Measurements from ENCODE around the gene RFX3. TPM values are rescaled to one million over a fixed set of nuclear protein-coding genes. Genes with fewer than 3 reads are reported as not detected.
A peak's percentile ranks its signal among the peaks of the same experiment; 100 is the strongest.

RFX3 gene
- polyA plus RNA-seq, 1 donor from 2014 or later = 5.0 TPM

DNA sequence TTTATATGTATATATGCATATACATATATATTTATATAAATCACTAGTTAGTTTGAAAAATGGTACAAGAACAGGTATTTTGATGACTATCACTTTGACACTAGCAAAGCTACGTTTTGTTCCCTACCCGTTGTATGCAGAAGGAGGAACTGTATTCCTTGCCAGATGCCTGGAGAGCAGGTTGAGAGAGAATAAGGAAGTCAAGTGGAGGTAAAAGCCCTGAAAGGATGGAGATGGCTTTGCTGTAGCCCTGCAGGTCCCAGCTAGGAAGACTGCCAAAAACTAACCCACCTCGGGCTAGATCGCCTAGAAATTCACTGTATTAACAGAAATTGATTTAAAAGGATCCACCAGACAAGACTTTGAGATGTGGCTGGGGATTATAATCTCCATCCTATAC is 229.3 kb downstream of the RFX3 start:
- H3K27ac Mint-ChIP-seq = no peak overlapping the region
- H3K9me3 Mint-ChIP-seq = no peaks in the 10 kb centered on the region

DNA sequence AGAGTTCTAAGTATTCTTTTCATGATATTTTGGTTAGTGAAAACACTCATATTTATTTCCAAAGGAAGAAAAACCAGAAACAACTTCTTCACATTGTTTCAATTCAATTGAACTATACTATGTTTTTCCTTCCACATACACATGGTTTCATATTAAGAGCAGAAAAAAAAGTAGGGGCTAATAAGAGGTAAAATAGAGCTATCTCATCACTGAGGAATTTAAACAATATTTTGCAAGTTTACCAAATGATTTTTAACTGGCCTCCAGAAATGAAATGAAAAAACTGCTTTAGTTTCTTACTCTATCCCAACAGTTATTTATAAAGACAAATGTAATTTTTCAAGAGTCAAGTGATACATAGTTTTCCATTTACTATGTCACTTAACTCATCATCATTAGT is 233.5 kb downstream of the RFX3 start:
- Mint-ChIP-seq H3K4me1 (no peaks in the 10 kb centered on the region), H3K27me3 (no peaks in the 10 kb centered on the region), H3K36me3 (peaks cover 23% of the 10 kb centered on the region), H3K9me3 (no peaks in the 10 kb centered on the region), H3K27ac (no peak overlapping the region), H3K4me3 (no peak overlapping the region)

More for the DNA sequence above, 229.3 kb downstream of the RFX3 start:
- Mint-ChIP-seq H3K4me1 (peaks cover 6 to 11% (median 8%) of the 10 kb centered on the region in 3 donors), H3K27me3 (no peaks in the 10 kb centered on the region), H3K4me3 (peak overlapping the region in 1 of 4 donors; percentile 55), H3K36me3 (peaks cover 6% of the 10 kb centered on the region)

DNA sequence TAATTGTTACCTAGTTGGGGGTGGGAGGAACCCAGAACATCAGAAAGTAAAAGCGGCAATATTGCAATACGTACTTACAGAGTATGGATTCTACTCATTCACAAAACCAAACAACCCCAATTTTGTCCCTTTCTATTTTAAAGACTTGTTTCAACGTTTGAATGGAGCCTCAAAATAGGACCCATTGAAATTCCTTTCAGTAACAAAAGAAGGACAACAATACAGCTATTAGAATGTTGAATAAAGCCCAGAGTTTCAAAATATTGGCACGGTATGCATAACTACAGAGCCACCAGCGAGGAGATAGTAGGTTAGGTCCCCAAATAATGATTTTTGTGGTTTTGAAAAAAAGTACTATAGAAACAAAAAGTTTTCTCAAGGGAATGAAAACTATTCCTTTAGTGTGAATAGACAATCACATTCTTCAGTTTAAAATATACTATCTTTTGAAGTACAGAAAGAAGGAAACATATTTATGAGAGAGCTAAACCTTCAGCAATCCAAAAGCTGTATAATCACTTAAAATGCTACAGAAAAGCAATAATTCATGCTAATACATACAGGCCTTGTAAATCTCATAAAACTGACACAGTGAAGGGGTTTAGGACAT is 235.5 kb downstream of the RFX3 start:
- Mint-ChIP-seq H3K4me3 (no peak overlapping the region), H3K4me1 (no peaks in the 10 kb centered on the region), H3K27me3 (no peaks in the 10 kb centered on the region), H3K9me3 (peaks cover 0 to 3% (median 0%) of the 10 kb centered on the region in 3 donors), H3K27ac (no peak overlapping the region), H3K36me3 (peaks cover 27% of the 10 kb centered on the region)

DNA sequence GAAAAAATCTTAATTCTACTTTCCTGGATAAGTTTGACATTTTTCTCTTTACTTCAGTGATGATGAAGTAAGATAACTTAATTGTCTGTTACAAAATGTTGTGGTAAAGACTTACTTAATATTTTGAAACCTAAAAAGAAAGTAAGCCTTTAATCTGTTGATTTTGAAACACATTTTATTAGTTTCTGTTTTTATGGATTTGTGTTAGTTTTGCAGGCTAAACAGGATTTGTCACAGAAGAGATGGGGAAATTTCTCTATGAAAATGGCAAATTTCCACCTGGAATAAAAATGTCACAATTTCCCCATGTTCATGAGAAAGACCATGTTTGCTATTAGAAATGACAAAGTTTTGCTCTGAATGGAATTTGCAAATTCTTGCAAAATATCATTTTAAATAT is 237.1 kb downstream of the RFX3 start:
- no peaks in the 10 kb centered on the region for H3K4me1 Mint-ChIP-seq
- no peaks in the 10 kb centered on the region for H3K27me3 Mint-ChIP-seq
- no peak overlapping the region for H3K27ac Mint-ChIP-seq
- H3K36me3 Mint-ChIP-seq = peaks cover 33% of the 10 kb centered on the region
- H3K4me3 Mint-ChIP-seq = no peak overlapping the region
- peaks cover 0 to 3% (median 0%) of the 10 kb centered on the region in 3 donors for H3K9me3 Mint-ChIP-seq

DNA sequence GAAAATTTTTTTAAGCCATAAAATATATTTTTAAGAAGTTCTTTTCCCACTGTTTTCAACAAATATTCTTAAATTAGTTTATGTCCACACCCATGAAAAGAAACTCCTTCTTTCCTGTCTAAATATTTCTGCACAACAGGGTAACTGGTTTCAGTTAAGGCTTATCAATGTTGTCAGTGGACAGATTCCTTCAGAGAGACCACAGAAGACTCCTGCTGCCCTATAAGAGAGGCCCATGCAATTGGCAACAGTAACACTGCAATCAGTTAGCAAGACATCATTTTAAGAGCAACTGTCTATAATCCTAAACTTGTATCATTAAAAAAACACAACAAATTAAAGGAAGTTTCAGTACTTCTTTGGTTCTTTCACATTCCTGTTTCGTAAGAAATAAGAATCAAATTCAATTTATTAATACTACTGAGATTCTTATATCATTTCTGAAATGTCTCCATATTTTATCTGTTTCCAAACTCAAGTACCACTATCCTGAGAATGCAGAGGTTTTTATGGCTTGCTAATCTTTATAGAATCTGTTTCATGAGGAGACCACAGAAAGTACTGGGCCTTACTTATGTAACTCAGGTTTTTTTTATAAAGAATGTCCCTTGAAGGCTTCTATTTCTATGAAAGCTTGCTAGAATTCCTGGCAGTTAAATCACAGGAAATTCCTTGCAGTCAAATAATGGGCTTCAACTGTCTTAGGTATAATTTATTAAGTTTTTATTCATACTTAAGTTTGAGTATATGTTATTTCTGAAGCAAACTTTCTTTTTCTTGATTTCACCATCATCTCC is 240.2 kb downstream of the RFX3 start:
- Mint-ChIP-seq H3K4me1 (no peaks in the 10 kb centered on the region), H3K27ac (no peak overlapping the region), H3K4me3 (no peak overlapping the region), H3K36me3 (peaks cover 22% of the 10 kb centered on the region), H3K9me3 (peaks cover 0 to 3% (median 0%) of the 10 kb centered on the region in 3 donors), H3K27me3 (no peaks in the 10 kb centered on the region)

DNA sequence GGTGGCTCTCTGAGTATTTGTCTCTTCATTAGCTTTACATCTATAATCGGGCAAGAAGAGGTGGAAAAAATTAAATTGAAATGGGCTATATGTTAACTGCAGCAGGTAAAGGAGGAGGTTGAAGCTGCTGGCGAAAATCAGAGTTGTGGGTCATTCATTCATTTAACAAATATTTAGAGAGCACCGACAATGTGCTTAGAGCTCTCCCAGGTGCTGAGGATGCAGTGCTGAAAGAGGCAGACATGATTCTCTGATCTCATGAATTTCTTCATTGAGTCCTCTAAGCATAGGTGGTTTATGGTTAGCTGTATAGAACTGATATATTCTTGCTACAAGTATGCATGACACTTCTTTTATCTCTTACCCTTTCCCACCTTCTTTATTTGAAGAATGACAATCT is 243.4 kb downstream of the RFX3 start:
- Mint-ChIP-seq H3K36me3 (peaks cover 17% of the 10 kb centered on the region), H3K9me3 (peaks cover 0 to 3% (median 0%) of the 10 kb centered on the region in 3 donors)

DNA sequence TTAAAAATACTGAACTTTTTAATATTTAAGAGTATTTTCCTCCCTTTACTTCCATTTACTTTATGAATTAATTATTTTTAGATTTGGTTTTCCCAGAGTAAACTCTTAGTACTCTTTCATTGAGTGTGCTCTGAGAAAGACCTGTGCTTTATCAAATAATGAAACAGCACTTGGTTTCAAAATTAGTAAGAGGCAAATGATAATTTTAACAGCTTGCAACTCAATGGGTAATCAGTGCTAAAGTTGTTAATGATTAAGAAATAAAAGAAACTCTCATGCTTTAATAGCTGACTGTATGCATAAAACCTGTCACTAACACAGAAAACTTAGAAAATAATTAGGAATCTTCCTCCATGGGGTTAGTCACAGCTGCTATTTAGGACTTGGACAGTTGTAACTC is 244.4 kb downstream of the RFX3 start:
- no peaks in the 10 kb centered on the region for H3K9me3 Mint-ChIP-seq
- no peaks in the 10 kb centered on the region for H3K27me3 Mint-ChIP-seq
- H3K27ac Mint-ChIP-seq = no peak overlapping the region
- H3K4me1 Mint-ChIP-seq = peaks cover 2 to 9% (median 2%) of the 10 kb centered on the region in 3 donors
- H3K36me3 Mint-ChIP-seq = peaks cover 10% of the 10 kb centered on the region
- no peak overlapping the region for H3K4me3 Mint-ChIP-seq

More for the DNA sequence above, 243.4 kb downstream of the RFX3 start:
- no peaks in the 10 kb centered on the region for H3K27me3 Mint-ChIP-seq
- H3K4me3 Mint-ChIP-seq = no peak overlapping the region
- no peak overlapping the region for H3K27ac Mint-ChIP-seq
- peaks cover under 1 to 9% (median 2%) of the 10 kb centered on the region in 3 donors for H3K4me1 Mint-ChIP-seq

DNA sequence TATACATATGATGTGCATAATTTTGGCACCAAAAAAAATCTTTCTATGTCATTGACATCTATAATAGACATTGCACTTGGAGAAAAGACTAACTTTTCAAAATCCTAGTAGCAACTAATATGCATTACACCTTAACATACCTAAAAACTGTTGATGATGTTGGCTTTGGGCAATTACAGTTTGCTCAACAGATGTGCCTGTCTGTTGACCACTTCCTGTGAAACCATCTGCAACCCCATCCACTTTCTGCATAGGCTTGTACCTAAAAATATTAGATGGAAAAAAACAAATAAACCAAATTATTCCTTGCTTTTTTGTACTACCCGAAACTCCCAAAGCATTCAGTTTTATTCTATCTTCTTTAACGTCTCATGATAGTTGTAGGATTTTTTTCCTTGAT is 248.6 kb downstream of the RFX3 start:
- peaks cover 2 to 9% (median 2%) of the 10 kb centered on the region in 3 donors for H3K4me1 Mint-ChIP-seq
- H3K4me3 Mint-ChIP-seq = no peak overlapping the region
- no peak overlapping the region for H3K27ac Mint-ChIP-seq
- peaks cover 12% of the 10 kb centered on the region for H3K36me3 Mint-ChIP-seq
- H3K27me3 Mint-ChIP-seq = no peaks in the 10 kb centered on the region
- H3K9me3 Mint-ChIP-seq = peaks cover 0 to 3% (median 0%) of the 10 kb centered on the region in 3 donors

DNA sequence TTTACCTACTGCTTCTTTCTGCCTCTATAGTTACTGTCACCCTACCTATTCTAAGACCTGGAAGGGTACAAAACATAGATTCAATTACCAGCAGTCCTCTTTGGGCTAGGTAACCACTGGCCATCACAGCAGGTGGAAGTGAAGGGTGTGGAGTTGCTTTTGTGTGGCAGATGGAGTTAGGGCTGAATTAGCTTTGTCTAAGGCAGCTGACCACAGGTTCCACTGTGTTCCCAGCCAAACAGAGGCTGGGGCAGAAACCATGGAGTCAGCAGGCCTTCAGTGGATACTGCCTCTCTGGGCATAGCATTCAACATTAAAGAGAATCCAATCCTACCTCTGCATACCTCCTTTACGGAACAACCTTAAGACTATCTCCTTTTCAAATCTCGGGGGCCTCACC is 254.2 kb downstream of the RFX3 start:
- Mint-ChIP-seq H3K27ac (no peak overlapping the region), H3K27me3 (no peaks in the 10 kb centered on the region), H3K4me3 (no peak overlapping the region), H3K4me1 (no peaks in the 10 kb centered on the region), H3K9me3 (peaks cover 0 to 3% (median 0%) of the 10 kb centered on the region in 3 donors), H3K36me3 (peaks cover 13% of the 10 kb centered on the region)

DNA sequence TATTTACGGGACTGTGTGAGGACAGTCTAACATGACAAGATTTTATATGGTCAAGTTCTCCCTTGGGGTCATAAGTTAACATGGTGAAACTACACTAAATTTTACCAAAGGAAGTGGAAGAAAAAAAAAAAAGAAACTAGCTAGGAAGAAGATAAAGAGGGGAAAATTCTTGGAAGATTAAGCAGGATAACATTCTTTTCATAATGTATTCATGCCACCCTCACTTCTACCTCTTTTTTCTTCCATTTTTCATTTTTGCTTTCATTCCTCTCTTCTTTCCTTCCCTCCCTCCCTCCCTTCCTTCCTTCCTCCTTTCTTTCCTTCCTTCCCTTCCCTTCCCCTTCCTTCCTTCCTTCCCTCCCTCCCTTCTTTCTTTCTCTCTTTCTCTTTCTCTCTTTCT is 254.6 kb downstream of the RFX3 start:
- peaks cover 11% of the 10 kb centered on the region for H3K36me3 Mint-ChIP-seq
- no peak overlapping the region for H3K4me3 Mint-ChIP-seq
- no peaks in the 10 kb centered on the region for H3K27me3 Mint-ChIP-seq
- no peak overlapping the region for H3K27ac Mint-ChIP-seq
- peaks cover 0 to 3% (median 0%) of the 10 kb centered on the region in 3 donors for H3K9me3 Mint-ChIP-seq
- H3K4me1 Mint-ChIP-seq = no peaks in the 10 kb centered on the region

DNA sequence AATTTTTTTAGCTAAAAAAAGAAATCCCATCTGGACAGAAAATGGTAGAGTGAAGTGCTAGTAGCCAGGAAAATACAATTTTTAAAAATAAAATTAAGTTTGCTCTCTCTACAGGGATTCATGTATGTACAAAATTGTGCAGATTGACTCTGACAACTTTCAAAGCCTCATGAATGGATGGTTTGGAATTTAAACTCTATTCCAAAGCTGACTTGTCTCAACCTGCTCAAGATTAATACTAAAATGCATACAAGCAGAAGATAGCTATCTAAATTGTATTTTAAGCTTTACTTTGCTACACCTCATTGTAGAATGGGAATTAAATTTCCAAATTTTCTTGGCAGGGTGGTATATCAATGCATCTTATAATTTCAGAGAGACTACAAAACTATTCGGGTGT is 257.6 kb downstream of the RFX3 start:
- H3K27ac Mint-ChIP-seq = no peak overlapping the region
- no peaks in the 10 kb centered on the region for H3K27me3 Mint-ChIP-seq
- no peaks in the 10 kb centered on the region for H3K9me3 Mint-ChIP-seq
- no peaks in the 10 kb centered on the region for H3K4me1 Mint-ChIP-seq
- H3K4me3 Mint-ChIP-seq = no peak overlapping the region
- H3K36me3 Mint-ChIP-seq = peaks cover 7% of the 10 kb centered on the region

DNA sequence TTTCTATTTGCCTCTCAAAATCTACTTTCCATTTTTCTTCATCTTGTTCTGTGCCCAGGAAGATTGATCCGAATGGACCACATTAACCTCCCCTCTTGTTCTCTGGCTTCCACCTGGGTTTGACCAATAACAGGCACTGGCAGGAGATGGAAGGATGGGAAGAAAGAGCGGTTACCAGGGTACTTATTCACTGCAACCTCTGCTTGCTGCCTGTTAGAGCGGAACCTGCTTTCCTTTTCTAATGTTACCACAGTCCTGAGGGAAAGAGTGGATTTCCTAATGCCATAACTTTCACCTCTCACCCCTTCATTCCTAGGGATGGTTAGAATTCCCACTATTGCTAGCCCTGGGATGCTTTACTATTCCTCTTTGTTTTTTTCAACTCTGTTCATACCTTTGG is 262.1 kb downstream of the RFX3 start:
- H3K4me3 Mint-ChIP-seq = no peak overlapping the region
- no peaks in the 10 kb centered on the region for H3K27me3 Mint-ChIP-seq
- H3K4me1 Mint-ChIP-seq = no peaks in the 10 kb centered on the region
- no peaks in the 10 kb centered on the region for H3K9me3 Mint-ChIP-seq
- H3K27ac Mint-ChIP-seq = no peak overlapping the region
- H3K36me3 Mint-ChIP-seq = peaks cover 3% of the 10 kb centered on the region

DNA sequence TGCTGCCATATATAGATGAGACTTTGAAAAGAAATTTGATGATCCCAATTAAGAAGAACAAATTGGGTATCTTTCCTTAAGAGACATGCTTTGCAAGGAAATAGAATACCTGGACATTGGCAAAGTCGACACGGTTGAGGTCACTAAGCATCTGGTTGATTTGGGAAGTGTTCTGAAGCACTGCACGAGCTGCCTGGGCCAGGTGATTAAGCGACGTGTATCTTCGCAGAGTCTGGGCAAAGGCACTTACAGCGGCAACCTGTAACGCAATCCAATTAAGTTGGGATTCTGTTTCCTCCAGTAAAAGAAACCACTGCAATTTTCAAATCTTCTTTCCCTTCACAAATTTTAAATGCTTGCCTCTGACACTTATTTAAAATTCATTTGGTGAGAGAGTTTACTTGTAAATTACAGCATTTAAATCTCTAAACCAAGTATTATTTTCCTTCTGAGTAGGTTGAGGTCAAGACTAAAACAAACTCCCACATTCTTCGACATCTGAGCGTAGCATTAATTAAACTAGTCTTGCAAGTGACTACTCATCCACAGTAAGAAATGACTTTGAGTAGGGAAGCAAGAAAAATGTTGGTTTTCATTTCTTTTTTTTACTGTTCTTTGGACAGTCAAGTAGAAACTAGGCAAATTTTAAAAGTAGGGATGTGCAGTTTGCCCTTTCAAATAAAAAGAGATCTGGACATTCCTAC is 262.8 kb downstream of the RFX3 start:
- Mint-ChIP-seq H3K27me3 (no peaks in the 10 kb centered on the region), H3K4me3 (no peak overlapping the region), H3K4me1 (peaks cover 0 to 2% (median 0%) of the 10 kb centered on the region in 3 donors), H3K27ac (no peak overlapping the region), H3K36me3 (peaks cover 4% of the 10 kb centered on the region), H3K9me3 (no peaks in the 10 kb centered on the region)

DNA sequence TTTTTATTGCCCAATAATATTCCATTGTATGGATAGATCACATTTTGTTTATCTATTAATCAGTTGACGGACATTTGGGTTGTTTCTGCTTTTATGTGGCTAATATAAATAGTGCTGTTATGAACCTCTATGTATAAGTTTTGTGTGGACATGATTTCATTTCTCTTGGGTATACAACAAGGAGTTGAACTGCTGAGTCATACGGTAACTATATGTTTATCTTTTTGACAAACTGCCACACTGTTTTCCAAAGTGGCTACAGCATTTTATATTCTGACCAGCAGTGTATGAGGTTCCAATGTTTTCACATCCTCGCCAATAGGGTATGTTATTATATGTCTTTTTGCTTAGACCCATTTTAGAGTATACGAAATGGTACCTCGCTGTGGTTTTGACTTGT is 264.3 kb downstream of the RFX3 start:
- H3K27ac Mint-ChIP-seq = no peak overlapping the region
- H3K36me3 Mint-ChIP-seq = peaks cover 4% of the 10 kb centered on the region
- no peaks in the 10 kb centered on the region for H3K27me3 Mint-ChIP-seq
- H3K4me1 Mint-ChIP-seq = peaks cover 0 to 2% (median 0%) of the 10 kb centered on the region in 3 donors
- H3K4me3 Mint-ChIP-seq = no peak overlapping the region
- no peaks in the 10 kb centered on the region for H3K9me3 Mint-ChIP-seq

DNA sequence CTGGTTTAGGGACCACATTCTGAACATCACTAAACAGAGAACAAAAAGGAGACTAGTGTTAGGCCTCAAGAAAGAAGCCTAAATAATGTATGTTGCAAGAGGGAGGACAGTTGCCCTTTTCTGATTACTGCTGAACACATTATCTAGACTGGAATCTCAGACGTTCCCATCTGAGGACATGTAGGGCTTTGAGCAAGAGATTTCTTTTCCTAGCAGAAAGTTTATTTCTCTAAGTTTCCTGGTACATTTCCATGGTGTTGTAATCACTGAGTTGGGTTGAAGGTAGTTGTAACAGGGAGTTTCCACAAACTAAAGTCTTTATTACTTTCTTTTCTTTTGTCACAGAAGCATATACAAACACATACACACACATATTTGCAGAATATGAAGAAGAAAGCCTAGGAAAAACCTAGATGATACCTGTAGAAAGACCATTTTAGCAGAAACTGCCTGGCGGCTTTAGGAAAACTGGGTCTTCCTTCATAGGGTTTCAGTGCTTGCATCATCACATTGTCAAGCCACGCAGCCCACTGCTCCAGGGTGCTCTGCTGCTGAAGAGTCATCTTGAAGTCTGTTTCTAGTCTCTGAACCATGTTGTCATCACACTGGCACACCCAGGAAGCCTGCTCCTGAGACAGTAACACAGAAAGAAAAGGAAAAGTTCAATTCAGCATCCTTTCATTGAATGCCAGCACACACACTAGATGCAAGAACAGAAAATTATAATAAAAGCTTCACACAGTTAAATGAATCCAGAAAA is 269.1 kb downstream of the RFX3 start:
- H3K27ac Mint-ChIP-seq = no peak overlapping the region
- H3K4me3 Mint-ChIP-seq = no peak overlapping the region
- peaks cover 0 to 2% (median 0%) of the 10 kb centered on the region in 3 donors for H3K4me1 Mint-ChIP-seq
- peaks cover 20% of the 10 kb centered on the region for H3K36me3 Mint-ChIP-seq
- no peaks in the 10 kb centered on the region for H3K27me3 Mint-ChIP-seq
- H3K9me3 Mint-ChIP-seq = peaks cover 0 to 2% (median 0%) of the 10 kb centered on the region in 3 donors
